Measurements from ENCODE around the gene TASP1.

GRCh38 chr20:13494019-13494418 lies 144.7 kb downstream of the TASP1 start:
- no peak for TF ChIP-seq EZH2 (IDR thresholded peaks at IDR 0.05; ENCODE audit: insufficient read depth, poor library complexity, severe bottlenecking)
- no peak for TF ChIP-seq EZH2phosphoT487 (IDR thresholded peaks at IDR 0.05; ENCODE audit: insufficient read depth, low read depth)
